ENCODE measurements around the gene TCERG1L.

TCERG1L gene

GRCh38 chr10:131067690-131068089, 243.8 kb downstream of the TCERG1L start:
- in situ Hi-C loops (cut with MboI; ENCODE audit: low sequenced_read_pairs, unreplicated experiment), result no loop called here
- no peak for DNase-seq (ENCODE audit: low spot score)
- TF ChIP-seq CTCF (IDR thresholded peaks at IDR 0.05; ENCODE audit: borderline replicate concordance, control extremely low read depth, extremely low read depth, insufficient read depth, missing control alignments), result no peak

- no peak for TF ChIP-seq CTCF (IDR thresholded peaks at IDR 0.05; ENCODE audit: borderline replicate concordance, control extremely low read depth, extremely low read depth, insufficient read depth, missing control alignments)
- no peak for DNase-seq (ENCODE audit: low spot score)
- in situ Hi-C loops (cut with MboI; ENCODE audit: low sequenced_read_pairs, unreplicated experiment), result no loop called here
These were observed 245.7 kb downstream of the TCERG1L start for GRCh38 chr10:131065673-131066305.

GRCh38 chr10:131063311-131063710, 248.2 kb downstream of the TCERG1L start:
- no peak for TF ChIP-seq CTCF (IDR thresholded peaks at IDR 0.05; ENCODE audit: borderline replicate concordance, control extremely low read depth, extremely low read depth, insufficient read depth, missing control alignments)
- no peak for DNase-seq (ENCODE audit: low spot score)
- in situ Hi-C loops (cut with MboI; ENCODE audit: low sequenced_read_pairs, unreplicated experiment), result no loop called here

GRCh38 chr10:131062621-131063260, 248.8 kb downstream of the TCERG1L start:
- no peak for TF ChIP-seq CTCF (IDR thresholded peaks at IDR 0.05; ENCODE audit: borderline replicate concordance, control extremely low read depth, extremely low read depth, insufficient read depth, missing control alignments)
- in situ Hi-C loops (cut with MboI; ENCODE audit: low sequenced_read_pairs, unreplicated experiment), result no loop called here
- no peak for DNase-seq (ENCODE audit: low spot score)

- in situ Hi-C loops (cut with MboI; ENCODE audit: low sequenced_read_pairs, unreplicated experiment), result no loop called here
- TF ChIP-seq CTCF (IDR thresholded peaks at IDR 0.05; ENCODE audit: borderline replicate concordance, control extremely low read depth, extremely low read depth, insufficient read depth, missing control alignments), result no peak
- no peak for DNase-seq (ENCODE audit: low spot score)
These were observed 250.3 kb downstream of the TCERG1L start for GRCh38 chr10:131061216-131061615.

GRCh38 chr10:131059881-131060280, 251.6 kb downstream of the TCERG1L start:
- in situ Hi-C loops (cut with MboI; ENCODE audit: low sequenced_read_pairs, unreplicated experiment), result no loop called here
- no peak for DNase-seq (ENCODE audit: low spot score)

More at GRCh38 chr10:131059881-131060280, 251.6 kb downstream of the TCERG1L start:
- no peak for TF ChIP-seq CTCF (IDR thresholded peaks at IDR 0.05; ENCODE audit: borderline replicate concordance, control extremely low read depth, extremely low read depth, insufficient read depth, missing control alignments)

Data from GM13976 (cell line).